Measurements from ENCODE around the gene WSCD2. TPM values are rescaled to one million over a fixed set of nuclear protein-coding genes. Genes with fewer than 3 reads are reported as not detected.

Gene WSCD2
- total RNA-seq, 4 donors from 2014 or later, result under 0.01 to 1.5 (median 0.49) TPM; not detected in 1

GRCh38 chr12:108193493-108193892 is 64.4 kb downstream of the WSCD2 start:
- TF ChIP-seq CTCF (IDR thresholded peaks at IDR 0.05; ENCODE audit: low read depth), result no peak

- no peak for TF ChIP-seq CTCF (IDR thresholded peaks at IDR 0.05; ENCODE audit: low read depth)
Observed at GRCh38 chr12:108193917-108194316, 64.8 kb downstream of the WSCD2 start.

GRCh38 chr12:108194585-108194984 is 65.5 kb downstream of the WSCD2 start:
- TF ChIP-seq CTCF (IDR thresholded peaks at IDR 0.05; ENCODE audit: low read depth), result no peak

GRCh38 chr12:108196319-108196718 is 67.2 kb downstream of the WSCD2 start:
- no peak for TF ChIP-seq CTCF (IDR thresholded peaks at IDR 0.05; ENCODE audit: low read depth)

GRCh38 chr12:108196921-108197320 is 67.8 kb downstream of the WSCD2 start:
- TF ChIP-seq CTCF (IDR thresholded peaks at IDR 0.05; ENCODE audit: low read depth), result no peak

GRCh38 chr12:108198043-108198442 is 69.0 kb downstream of the WSCD2 start:
- TF ChIP-seq CTCF (IDR thresholded peaks at IDR 0.05; ENCODE audit: low read depth), result no peak

GRCh38 chr12:108199106-108199505 is 70.0 kb downstream of the WSCD2 start:
- no peak for TF ChIP-seq CTCF (IDR thresholded peaks at IDR 0.05; ENCODE audit: low read depth)
